GM18511 (cell line): Measurements from ENCODE around the gene RASGRF2.

Experiments used
- ATAC-seq: cut with Tn5 transposase; IDR thresholded peaks from one replicate; pipeline ENCODE4 v1.9.1; 2021; ENCODE audit warnings: mild to moderate bottlenecking, moderate library complexity; ENCODE audit not compliant: unreplicated experiment

The RASGRF2 gene

DNA sequence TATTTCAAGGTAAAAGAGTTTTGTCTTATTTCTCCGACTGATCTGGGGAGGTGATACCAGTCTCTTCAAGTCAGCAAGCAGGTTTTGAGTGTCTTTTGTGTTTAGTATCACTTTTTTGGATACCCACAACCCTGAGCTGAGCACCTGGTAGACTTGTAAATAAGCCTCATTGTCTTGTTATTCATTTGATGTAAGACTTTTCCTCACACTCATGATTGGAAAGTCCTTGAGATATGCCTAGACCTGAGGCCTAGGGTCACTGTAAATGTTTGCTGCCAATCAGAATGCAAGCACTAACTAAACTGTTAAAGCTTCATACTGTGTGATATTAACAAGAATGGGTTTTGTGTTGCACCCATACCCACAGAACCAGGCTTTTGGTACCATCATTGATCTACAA is 172.2 kb downstream of the RASGRF2 start:
- ATAC-seq: no peak

DNA sequence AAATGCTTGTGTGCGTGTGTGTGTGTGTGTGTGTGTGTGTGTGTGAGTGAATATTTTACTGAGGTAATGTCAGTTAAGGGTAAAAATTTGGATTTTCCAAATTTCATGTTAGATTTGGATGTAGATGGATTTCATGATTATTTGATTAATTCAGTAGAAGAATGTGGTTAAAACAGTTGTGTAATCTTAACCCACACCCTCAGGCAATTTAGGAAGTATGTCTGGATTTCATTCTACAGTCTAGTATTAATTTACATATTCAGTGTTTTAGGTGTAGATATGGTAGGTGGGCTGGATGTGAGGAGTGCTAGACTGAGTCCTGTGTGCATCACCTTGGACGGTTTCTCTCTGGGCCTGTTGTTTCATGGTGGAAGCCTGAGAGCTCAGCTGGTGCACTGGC is 173.9 kb downstream of the RASGRF2 start:
- ATAC-seq: no peak

DNA sequence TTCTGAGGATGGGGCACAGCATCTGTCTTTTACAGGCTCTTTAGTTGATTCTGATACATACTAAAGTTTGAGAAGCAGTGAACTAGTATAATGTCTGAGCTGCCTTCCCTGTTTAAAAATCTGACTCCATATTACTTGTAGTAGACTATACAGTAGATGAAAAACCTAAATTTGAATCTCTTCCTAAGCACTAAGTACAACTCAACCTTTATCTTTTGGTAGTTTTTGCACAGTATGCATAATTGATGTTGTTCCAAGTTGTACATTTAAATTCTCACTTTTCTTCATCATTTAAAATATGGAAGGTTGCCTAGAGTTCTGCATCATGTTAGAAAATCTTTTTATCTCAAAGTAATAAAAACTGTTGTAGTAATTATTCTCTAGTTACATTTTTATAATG is 174.4 kb downstream of the RASGRF2 start:
- ATAC-seq: no peak

DNA sequence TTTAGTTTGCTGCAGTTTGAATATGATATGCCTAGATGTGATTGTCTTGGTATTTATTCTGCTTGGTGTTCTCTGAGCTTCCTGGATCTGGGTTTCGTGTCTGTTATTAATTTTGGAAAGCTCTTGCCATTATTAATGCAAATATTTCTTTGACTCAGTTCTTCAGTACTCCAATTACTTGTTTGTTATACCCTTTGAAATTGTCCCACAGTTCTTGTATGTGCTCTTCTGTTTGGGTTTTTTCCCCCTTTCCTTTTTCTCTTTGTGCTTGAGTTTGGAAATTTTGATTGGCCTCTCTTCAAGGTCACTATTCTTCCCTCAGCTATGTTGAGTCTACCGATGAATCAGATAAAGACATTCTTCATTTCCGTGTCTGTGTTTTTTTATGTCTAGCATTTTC is 176.4 kb downstream of the RASGRF2 start:
- ATAC-seq: no peak

DNA sequence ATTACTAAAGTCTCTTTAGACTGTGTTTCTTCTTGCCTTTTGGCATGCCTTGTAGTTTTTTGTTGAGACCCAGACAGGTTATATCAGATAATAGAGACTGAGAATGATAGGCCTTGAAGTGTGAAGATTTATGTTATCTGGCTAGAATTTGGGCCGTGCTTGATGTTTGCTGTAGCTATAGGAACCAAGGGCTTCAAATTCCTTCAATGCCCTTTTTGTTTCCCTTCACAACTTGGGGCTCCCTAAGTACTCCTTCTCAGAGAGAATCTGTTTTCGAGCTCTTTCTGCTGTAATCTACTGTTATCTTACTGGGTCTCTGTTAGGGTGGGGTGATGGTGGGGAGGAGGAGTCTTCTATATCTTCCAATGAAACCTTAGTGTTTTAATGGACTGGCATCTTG is 177.7 kb downstream of the RASGRF2 start:
- no peak for ATAC-seq

DNA sequence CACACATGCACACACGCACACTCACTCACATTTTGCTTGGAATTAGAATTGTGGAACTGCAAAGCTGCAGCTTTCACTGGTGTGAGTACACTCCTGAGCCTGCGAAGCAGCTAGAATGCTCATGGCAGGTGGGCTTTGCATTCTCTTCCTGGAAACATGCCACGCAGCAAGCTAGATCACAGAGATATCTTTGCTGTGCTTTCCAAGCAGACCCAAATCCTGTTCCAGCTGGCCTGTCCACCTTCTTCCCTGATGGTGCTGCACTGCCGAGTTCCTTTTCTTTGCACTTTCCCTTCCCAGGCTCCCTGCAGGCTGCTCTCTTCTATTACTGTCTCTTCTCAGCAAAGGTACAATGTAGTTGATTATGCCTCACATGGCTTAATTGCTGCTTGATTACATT is 180.3 kb downstream of the RASGRF2 start:
- ATAC-seq: no peak

DNA sequence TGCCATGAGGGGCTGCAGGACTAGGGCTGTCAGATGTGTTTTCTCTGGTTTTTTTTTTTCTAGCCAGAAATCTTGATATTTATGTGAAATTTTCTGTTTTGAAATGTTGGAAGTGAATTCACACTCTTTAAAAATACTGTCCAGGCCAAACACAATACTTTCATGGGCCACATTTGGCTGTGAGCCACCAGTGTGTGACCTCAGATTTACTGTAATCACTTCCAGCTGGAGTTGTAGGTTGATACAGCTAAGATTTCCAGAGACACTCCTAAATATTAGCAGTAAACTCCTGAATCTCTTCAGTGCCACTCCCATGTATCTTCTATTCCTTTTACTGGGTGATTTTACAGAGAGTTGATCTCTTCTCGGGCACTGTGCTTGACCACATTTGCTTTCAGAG is 180.8 kb downstream of the RASGRF2 start:
- ATAC-seq: no peak

DNA sequence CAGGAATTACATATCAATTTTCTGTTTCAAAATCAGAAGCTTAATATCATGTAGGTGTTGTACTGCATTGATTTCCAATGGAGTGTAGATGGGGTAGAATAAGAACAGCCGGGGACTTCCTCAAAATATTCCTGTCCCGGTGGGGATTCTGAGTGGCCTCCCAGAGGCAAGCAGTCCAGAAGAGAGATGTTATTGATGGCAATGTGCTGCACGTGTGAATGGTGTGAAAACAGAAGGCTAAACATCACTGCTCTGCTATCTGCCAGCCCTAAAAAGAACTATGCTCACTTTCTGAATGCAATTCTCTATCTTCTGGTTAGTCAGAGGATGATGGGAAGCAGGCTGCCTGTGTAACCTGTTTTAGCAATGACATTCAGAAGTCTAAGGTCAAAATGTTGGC is 181.9 kb downstream of the RASGRF2 start:
- ATAC-seq: no peak

DNA sequence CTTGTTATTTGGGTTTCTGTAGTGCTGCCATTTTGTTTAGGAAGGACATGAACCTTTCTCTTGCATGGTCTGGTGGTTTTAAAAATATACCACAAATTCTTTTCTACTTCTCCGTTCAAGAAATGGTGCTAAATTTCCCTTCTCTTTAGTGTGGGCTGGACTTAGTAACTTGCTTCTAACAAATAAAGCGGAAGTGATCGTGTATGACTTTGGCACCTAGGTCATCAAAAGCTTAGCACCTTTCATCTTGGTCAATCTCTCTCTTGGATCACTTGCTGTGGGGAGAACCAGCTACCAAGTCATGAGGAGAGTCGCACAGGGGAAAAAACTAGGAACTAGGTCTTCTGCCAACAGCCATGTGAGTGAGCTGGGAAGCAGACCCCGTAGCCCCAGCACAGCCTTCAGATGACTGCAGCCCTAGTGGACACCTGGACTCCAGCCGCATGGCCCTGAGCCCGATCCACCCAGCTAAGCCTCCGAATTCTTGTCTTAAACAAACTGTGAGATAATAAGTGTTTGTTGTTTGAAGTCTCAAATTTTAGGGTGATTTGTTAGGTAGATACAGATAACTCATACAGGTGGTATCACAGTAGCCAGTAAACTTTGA is 185.3 kb downstream of the RASGRF2 start:
- ATAC-seq: no peak

DNA sequence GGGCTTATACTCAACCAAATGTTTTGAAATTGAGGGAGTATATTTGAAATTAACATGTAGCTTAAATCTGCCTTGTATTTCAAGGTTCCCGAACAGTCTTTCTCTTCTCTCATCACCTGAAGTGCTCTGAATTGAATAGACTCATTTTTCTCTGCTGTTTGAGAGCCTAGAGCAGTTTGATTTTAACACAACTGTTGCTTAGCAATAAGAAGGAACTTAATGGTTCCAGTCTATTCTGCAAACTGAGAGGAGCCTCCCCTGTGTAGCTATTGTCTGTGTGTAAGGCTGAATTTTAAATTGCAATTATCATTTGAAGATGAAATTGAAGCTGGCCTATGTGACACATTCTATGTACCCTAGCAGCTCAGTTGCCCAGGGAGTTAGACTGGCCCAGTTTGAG is 185.9 kb downstream of the RASGRF2 start:
- no peak for ATAC-seq

DNA sequence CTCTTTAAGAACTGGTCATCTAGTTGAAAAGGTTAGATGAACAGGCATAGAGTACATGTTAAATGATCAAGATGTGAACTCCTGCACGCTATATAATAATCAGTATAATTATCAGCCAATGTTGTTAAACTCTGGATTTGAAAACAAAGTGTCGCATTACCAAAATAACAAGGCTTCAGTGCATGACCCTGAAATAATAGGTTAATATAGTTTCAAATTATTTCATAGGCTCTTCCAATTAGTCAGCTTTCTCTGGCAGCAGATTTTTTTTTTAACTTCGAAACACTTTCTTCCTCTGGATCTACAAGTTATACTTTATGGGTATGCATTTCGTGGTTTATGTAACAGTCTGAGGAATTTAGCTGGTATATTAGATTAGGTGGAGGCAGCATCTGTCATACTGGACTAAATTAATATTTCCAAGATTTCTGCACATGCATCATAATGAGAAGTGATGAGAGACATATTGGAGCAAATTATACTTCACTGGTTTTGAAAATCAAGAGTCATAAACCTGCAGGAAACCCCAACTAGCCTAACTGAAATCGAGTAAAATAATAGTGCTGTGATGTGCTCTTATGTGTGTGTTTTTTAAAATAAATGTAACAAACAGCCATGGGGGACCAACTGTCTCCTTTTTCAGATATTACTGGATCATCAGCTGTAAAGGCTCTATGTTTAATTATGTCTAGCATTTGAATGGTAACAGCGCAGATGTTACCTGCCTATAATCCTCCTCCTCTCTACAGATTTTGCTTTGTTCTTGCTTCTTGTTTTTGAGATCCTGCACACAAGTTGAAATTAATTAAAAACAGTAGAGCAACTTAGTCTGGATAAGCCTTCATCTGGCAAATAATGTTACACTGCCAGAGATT is 187.1 kb downstream of the RASGRF2 start:
- ATAC-seq: no peak

DNA sequence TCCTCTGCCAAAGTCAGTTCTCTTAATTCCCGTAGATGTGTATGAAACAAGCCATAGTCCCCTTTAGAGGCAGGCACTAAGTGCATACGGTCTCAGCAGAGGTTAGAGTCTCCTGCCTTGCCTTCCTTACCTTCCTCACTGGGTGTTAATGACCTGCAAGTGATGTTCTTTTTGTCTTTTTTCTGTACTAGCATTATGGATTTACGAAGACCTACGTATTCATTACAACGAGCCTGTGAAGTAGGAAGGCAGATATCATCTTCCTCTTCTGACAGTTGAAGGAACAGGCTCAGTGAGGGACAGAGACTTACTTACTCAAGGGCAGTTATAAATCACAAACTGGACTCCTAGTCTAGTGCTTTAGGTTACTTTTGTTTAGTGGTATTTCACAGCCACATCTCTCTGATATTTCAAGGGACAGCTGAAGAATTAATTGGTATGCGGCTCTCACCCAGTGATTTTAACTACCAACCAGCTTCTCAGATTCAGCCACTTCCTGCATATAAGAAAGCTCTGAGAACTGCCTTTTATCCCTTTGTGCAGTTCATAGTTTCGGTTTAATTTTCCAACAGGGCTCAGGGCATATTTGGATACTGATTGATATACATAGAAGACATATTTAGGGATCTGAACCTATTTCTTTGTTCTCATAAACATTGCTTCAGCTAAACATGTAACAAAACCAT is 187.9 kb downstream of the RASGRF2 start:
- ATAC-seq: no peak

DNA sequence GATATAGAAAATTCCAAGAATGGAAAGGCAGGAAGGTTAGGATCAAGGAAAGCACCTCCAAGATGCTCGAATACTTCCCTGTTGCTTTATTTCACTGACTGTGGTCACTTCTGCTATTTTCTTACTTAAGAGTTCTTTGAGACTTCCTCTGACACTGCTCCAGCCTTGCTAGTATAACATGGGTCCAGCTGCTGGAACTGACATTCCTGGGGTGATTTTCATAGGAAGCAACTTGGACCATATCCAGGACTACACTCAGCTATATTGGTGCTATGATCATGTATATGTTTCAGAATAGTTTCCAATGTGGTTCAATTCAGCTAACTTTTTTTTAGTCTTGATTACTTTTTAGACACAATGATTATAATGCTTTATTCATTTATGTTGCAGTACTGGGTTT is 191.4 kb downstream of the RASGRF2 start:
- ATAC-seq: no peak

DNA sequence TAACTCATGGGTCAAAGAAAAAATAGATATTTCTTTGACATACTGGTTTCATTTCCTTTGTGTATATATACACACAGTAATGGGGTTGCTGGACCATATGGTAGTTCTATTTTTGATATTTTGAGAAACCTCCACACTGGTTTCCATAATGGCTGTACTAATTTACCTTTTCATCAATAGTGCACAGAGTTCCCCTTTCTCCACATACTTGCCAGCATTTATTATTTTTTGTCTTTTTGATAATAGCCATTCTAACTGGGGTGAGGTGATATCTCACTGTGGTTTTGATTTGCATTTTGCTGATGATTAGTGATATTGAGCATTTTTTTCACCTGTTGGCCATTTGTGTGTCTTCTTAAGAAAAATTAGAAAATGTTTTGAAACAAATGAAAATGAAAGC is 194.6 kb downstream of the RASGRF2 start:
- ATAC-seq: peak; percentile 82

DNA sequence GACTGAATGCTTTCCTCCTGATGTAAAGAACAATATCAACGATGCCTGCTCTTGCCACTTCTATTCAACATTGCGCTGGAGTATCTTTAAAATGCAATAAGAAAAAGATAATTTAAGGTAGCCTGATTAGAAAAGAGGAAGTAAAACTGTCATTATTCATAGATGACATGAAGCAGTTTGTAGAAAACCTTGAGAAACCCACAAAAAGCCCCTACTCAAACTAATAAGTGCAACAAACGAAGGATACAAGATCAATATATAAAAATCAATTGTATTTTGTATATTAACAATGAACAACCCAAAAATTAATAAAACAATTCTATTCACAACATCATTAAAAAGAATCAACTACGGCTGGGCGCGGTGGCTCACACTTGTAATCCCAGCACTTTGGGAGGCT is 196.6 kb downstream of the RASGRF2 start:
- no peak for ATAC-seq

DNA sequence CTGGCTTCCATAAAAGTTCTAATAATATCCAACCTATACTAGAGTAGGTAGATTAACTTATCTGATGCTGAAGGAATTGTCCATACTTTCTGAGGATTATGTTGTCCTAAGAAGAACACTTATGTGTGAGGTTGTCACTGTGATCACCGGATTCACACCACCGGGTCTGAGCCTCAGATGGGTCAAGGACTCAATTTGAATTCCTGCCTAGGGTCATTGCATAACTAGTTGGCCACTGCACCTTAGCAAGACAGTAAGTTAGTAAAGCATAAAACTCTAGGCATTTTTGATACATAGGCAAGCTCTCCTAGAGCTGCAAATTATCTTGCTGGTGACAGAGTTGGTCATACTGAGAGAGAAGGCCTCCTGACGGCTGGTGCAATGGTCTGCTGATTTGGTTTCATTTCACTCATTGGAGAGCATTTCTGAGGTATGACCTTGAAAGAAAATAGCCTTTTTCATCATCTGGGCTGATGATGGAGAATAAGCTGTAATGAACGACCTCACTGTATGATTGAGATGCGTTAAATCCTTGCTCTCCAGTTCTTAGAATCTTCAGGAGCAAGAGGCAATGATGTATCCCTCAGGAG is 200.9 kb downstream of the RASGRF2 start:
- peak; percentile 90 for ATAC-seq

DNA sequence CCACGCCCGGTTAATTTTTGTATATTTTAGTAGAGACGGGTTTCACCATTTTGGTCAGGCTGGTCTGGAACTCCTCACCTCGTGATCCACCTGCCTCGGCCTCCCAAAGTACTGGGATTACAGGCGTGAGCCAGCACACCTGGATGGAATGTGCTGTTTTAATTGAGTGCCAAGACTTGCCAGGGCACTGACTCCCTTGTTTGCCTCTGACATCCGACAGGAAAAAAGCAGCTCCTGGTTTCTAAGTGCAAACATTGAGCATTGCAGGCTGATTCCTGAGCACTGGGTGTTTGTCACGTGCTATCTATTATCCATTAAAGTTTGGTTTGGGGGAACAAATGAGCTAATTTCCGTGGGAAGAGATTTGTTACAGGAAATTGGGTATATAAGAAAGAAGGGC is 202.3 kb downstream of the RASGRF2 start:
- ATAC-seq: no peak

DNA sequence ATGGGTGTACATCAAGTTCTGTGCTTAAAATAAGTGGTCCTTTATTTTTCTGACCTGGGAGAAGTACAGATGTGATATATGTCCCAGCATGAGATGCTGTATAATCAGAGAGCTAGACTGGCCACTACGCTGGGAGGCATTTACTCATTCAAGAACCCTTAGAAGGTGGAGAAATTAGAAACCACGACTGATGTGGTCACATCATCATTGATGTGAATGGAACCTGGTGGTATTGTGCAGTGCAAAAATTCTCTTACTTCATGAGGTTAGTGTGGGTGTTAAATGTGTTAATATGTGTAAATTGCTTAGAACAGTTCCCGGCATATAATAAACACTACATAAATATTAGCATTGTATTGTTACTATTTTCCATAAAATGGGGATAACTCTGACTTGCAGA is 203.5 kb downstream of the RASGRF2 start:
- ATAC-seq: no peak

DNA sequence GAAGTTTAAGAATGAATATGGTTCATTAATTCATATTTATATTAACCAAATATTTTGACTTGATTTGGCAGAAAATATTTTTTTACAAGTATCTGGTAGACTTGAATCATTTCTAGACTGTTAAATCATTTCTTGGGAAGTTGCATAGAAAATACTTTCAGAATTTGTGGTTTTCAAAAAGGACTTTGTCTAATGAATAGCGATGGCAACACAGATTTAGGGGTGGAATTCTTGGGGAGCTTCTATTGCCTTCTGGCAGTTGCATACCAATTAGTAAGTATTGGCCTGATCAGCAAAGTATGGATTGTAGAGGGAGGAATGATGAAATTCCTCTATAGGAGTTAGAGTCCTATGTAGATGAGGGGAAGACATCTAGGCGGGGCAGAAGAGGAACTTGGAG is 204.3 kb downstream of the RASGRF2 start:
- ATAC-seq: no peak

DNA sequence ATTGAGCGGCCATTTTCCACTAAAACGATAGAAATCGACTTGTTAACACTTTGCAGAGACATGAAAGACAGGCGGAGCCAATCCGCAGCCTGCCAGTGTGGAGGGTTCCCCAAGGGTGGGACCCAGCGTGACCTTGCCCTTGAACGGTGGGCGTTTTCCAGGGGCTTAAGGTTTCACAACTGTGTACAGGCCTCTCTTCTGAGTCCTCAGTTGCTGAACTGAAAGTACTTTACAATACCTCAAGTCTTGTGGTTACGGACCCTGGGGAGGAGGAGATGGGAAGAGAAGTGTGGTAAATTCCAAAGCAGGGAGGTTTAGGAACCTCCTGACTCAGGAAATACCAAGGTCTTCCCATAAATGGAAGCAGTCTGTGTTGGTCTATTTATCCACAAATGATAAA is 204.8 kb downstream of the RASGRF2 start:
- no peak for ATAC-seq

DNA sequence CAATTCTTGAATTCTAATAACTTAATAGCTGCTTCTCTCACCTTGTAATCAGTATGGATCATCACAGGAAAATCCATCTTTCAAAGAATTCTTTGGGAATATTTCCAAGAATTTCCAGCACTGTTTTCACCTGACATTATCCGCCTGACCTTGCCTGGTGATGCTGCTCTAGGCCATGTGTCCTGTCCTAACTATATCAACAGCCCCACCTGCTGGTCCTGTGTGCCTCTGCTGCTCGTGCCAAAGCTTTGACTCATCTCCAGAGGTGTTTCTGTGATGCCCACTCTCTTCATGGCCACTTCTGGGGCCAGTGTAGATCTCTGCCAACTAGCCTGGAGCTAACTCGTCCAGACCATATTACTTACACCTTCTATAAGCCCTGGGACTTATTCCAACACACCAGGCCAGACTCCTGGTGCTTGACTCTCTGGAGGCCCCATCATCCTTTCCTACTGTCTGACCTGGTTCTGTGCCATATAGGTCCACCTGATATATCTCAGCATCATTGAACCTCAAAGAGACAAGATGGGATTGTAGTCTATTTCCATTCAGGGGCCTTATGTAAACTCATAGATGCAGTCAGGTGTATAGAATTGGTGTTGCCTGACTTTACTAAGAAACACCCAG is 205.4 kb downstream of the RASGRF2 start:
- ATAC-seq: peak; percentile 67
